AG09309 (cell line): ENCODE data around the gene EPAS1.

Source experiments
- DNase-seq: peaks from one replicate; pipeline ENCODE4 v3.0.0-alpha.2; 2010; ENCODE audit warnings: low read depth
- H3K4me3 ChIP-seq: 2 replicates; pipeline ENCODE4 v1.5.1; 2011; ENCODE audit warnings: mild to moderate bottlenecking, low read depth, low read length, moderate library complexity; ENCODE audit not compliant: control insufficient read depth
- CTCF ChIP-seq: IDR thresholded peaks from 2 replicates; pipeline ENCODE4 v1.5.1; 2011; ENCODE audit warnings: mild to moderate bottlenecking, low read depth, low read length, inconsistent platforms; ENCODE audit not compliant: insufficient read depth, control insufficient read depth; ENCODE audit errors: missing control alignments

Gene EPAS1

GRCh38 chr2:46326231-46326980 lies 29.2 kb downstream of the EPAS1 start:
- no peak overlapping the region for H3K4me3 ChIP-seq
- no peak for DNase-seq
- no peak for TF ChIP-seq CTCF

GRCh38 chr2:46327627-46328026 lies 30.4 kb downstream of the EPAS1 start:
- peak; percentile 9 for TF ChIP-seq CTCF
- no peak for DNase-seq

GRCh38 chr2:46328291-46328690 lies 31.1 kb downstream of the EPAS1 start:
- no peak for TF ChIP-seq CTCF

More at GRCh38 chr2:46327627-46328026, 30.4 kb downstream of the EPAS1 start:
- no peak overlapping the region for H3K4me3 ChIP-seq

GRCh38 chr2:46328829-46329228 lies 31.6 kb downstream of the EPAS1 start:
- DNase-seq = no peak
- no peak overlapping the region for H3K4me3 ChIP-seq
- TF ChIP-seq CTCF = no peak

More at GRCh38 chr2:46328291-46328690, 31.1 kb downstream of the EPAS1 start:
- no peak overlapping the region for H3K4me3 ChIP-seq
- no peak for DNase-seq

GRCh38 chr2:46329340-46329739 lies 32.1 kb downstream of the EPAS1 start:
- no peak overlapping the region for H3K4me3 ChIP-seq
- no peak for TF ChIP-seq CTCF
- no peak for DNase-seq

GRCh38 chr2:46329803-46330775 lies 32.9 kb downstream of the EPAS1 start:
- peak; percentile 89 for DNase-seq
- no peak overlapping the region for H3K4me3 ChIP-seq
- TF ChIP-seq CTCF = no peak
